Karpas-422 (cell line): Measurements from ENCODE around the gene MALT1. TPM values are rescaled to one million over a fixed set of nuclear protein-coding genes. Genes with fewer than 3 reads are reported as not detected.
"Not testable (repeated sequence)": the region's sequence is repeated elsewhere in the genome, so short reads cannot be mapped to it uniquely, and the experiment has no call there.

ENCODE experiments used
- DNase-seq: peaks from one replicate; pipeline ENCODE4 v3.0.0-alpha.2; 2015
- H2AFZ ChIP-seq: fragments of 200-600 bp; sonication (generic); 2 replicates; pipeline ENCODE4 v1.6.1; 2014; ENCODE audit warnings: antibody characterized with exemption, low read length, mixed read lengths
- H3K27ac ChIP-seq: fragments of 200-600 bp; sonication (generic); 2 replicates; pipeline ENCODE4 v1.5.1; 2014; ENCODE audit warnings: mild to moderate bottlenecking, low read length, moderate library complexity
- H3K27me3 ChIP-seq: fragments of 200-600 bp; sonication (generic); 2 replicates; pipeline ENCODE4 v1.6.1; 2014; ENCODE audit warnings: low read length, mixed read lengths
- H3K36me3 ChIP-seq: fragments of 200-600 bp; sonication (generic); 2 replicates; pipeline ENCODE4 v1.6.1; 2014; ENCODE audit warnings: low read length, mixed read lengths; ENCODE audit not compliant: insufficient read depth
- H3K4me1 ChIP-seq: fragments of 200-600 bp; sonication (generic); 2 replicates; pipeline ENCODE4 v1.6.1; 2014; ENCODE audit warnings: mild to moderate bottlenecking, low read length, mixed read lengths
- H3K4me2 ChIP-seq: fragments of 200-600 bp; sonication (generic); 2 replicates; pipeline ENCODE4 v1.6.1; 2014; ENCODE audit warnings: low read length, low read depth, mild to moderate bottlenecking; ENCODE audit not compliant: poor library complexity, severe bottlenecking
- H3K4me3 ChIP-seq: fragments of 200-600 bp; sonication (generic); 2 replicates; pipeline ENCODE4 v1.5.1; 2014; ENCODE audit warnings: mild to moderate bottlenecking, antibody characterized with exemption, low read length, mixed read lengths
- H3K79me2 ChIP-seq: fragments of 200-600 bp; sonication (generic); 2 replicates; pipeline ENCODE4 v1.6.1; 2014; ENCODE audit warnings: mild to moderate bottlenecking, low read length, mixed read lengths
- H3K9ac ChIP-seq: fragments of 200-600 bp; sonication (generic); 2 replicates; pipeline ENCODE4 v1.6.0; 2014; ENCODE audit warnings: low read length
- H3K9me2 ChIP-seq: fragments of 200-600 bp; sonication (generic), shearing (Covaris generic); replicated peaks from 2 replicates; pipeline ENCODE4 v1.6.0; 2014; ENCODE audit warnings: mild to moderate bottlenecking, low read length, moderate library complexity; ENCODE audit not compliant: insufficient read depth
- H3K9me3 ChIP-seq: fragments of 300-700, 200-600 bp; sonication (generic); 2 replicates; pipeline ENCODE4 v1.6.1; 2014; ENCODE audit warnings: low read length, mixed read lengths
- H4K20me1 ChIP-seq: fragments of 200-600 bp; sonication (generic); 2 replicates; pipeline ENCODE4 v1.6.1; 2014; ENCODE audit warnings: mild to moderate bottlenecking, antibody characterized with exemption, low read length, low read depth; ENCODE audit not compliant: insufficient read depth
- total RNA-seq: library from RNA; depleted of rRNA; stranded (reverse); fragments of >200 nt; shearing (Covaris generic); gene quantifications from 2 replicates; pipeline ENCODE4 v1.2.3, GENCODE V29; 2014; ENCODE audit warnings: low replicate concordance

MALT1 gene
- total RNA-seq, 1 experiment from 2014 or later: 35.3 TPM

DNA sequence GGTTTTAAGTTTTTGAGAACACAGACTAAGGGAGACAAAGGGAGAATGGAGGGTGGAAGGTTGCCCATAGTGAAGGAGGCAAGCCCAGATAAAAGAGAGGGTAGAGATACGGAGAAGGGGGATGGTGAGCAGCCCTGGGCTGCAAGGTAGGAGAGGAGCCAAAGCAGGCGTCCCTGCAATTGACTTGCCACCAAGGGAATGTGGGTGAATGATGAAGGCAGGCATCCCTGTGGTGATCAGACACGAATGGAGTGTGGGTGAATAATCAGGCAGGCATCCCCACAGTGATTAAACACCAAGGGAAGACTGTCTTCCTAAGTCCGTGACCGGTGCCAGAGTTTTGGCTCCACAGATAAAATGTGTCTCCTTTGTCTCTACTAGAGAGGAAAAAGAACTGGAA lies 25.9 kb upstream of the MALT1 start:
- no peak for DNase-seq
- H3K9me2 ChIP-seq: no peaks in the 10 kb centered on the region
- H3K4me3 ChIP-seq: no peak overlapping the region
- H4K20me1 ChIP-seq: no peaks in the 10 kb centered on the region
- no peak overlapping the region for H2AFZ ChIP-seq
- H3K4me2 ChIP-seq: no peak overlapping the region
- H3K4me1 ChIP-seq: no peaks in the 10 kb centered on the region
- no peaks in the 10 kb centered on the region for H3K79me2 ChIP-seq
- no peaks in the 10 kb centered on the region for H3K36me3 ChIP-seq
- no peak overlapping the region for H3K27ac ChIP-seq
- no peaks in the 10 kb centered on the region for H3K9me3 ChIP-seq
- H3K9ac ChIP-seq: no peak overlapping the region
- H3K27me3 ChIP-seq: no peaks in the 10 kb centered on the region

GRCh38 chr18:58646334-58646862 lies 24.9 kb upstream of the MALT1 start:
- Histone ChIP-seq H4K20me1 (no peaks in the 10 kb centered on the region), H3K36me3 (no peaks in the 10 kb centered on the region), H3K4me3 (no peak overlapping the region), H3K4me2 (no peak overlapping the region), H3K27ac (no peak overlapping the region), H3K27me3 (no peaks in the 10 kb centered on the region), H3K9ac (no peak overlapping the region), H3K4me1 (no peaks in the 10 kb centered on the region), H3K79me2 (no peaks in the 10 kb centered on the region), H2AFZ (no peak overlapping the region), H3K9me2 (no peaks in the 10 kb centered on the region), H3K9me3 (no peaks in the 10 kb centered on the region)
- DNase-seq: no peak

GRCh38 chr18:58649966-58650816 lies 21.1 kb upstream of the MALT1 start:
- Histone ChIP-seq H2AFZ (no peak overlapping the region), H3K36me3 (no peaks in the 10 kb centered on the region), H3K9me2 (no peaks in the 10 kb centered on the region), H3K27ac (no peak overlapping the region), H3K9me3 (no peaks in the 10 kb centered on the region), H3K4me1 (peaks cover under 1% of the 10 kb centered on the region), H3K27me3 (no peaks in the 10 kb centered on the region), H3K9ac (no peak overlapping the region), H4K20me1 (no peaks in the 10 kb centered on the region), H3K4me3 (no peak overlapping the region), H3K4me2 (no peak overlapping the region), H3K79me2 (no peaks in the 10 kb centered on the region)
- no peak for DNase-seq

DNA sequence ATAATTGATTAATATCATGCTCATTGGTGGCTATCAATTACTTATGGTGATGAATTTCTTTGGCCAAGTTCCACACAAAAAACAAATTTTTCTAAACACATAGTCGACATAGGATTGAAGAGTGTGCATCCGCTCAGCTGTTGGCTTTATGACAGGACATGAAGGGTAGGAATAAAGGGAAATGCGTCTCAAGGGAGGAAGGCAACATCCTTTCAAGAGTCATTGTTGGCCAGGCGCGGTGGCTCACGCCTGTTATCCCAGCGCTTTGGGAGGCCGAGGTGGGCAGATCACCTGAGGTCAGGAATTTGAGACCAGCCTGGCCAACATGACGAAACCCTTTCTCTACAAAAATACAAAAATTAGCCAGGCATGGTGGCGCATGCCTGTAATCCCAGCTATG lies 20.4 kb upstream of the MALT1 start:
- not testable (repeated sequence) for H3K4me1 ChIP-seq, H3K79me2 ChIP-seq, H3K27me3 ChIP-seq, H3K9me2 ChIP-seq, H3K9ac ChIP-seq, H2AFZ ChIP-seq, H3K4me3 ChIP-seq, H4K20me1 ChIP-seq, H3K4me2 ChIP-seq, H3K27ac ChIP-seq, H3K9me3 ChIP-seq, H3K36me3 ChIP-seq, DNase-seq

- H3K4me2 ChIP-seq, H4K20me1 ChIP-seq, H3K36me3 ChIP-seq, DNase-seq, H3K27ac ChIP-seq, H3K9me3 ChIP-seq, H3K27me3 ChIP-seq, H2AFZ ChIP-seq, H3K9ac ChIP-seq, H3K4me3 ChIP-seq, H3K9me2 ChIP-seq, H3K79me2 ChIP-seq: not testable (repeated sequence)
- peaks cover 28% of the 10 kb centered on the region for H3K4me1 ChIP-seq
These were observed 18.0 kb upstream of the MALT1 start for GRCh38 chr18:58653144-58653722.

GRCh38 chr18:58653814-58654509 lies 17.3 kb upstream of the MALT1 start:
- Histone ChIP-seq H3K9me3 (no peaks in the 10 kb centered on the region), H3K9ac (no peak overlapping the region), H3K79me2 (no peaks in the 10 kb centered on the region), H2AFZ (no peak overlapping the region), H3K27ac (no peak overlapping the region), H3K27me3 (no peaks in the 10 kb centered on the region), H3K4me2 (no peak overlapping the region), H3K36me3 (no peaks in the 10 kb centered on the region), H4K20me1 (no peaks in the 10 kb centered on the region), H3K9me2 (no peaks in the 10 kb centered on the region), H3K4me3 (no peak overlapping the region), H3K4me1 (peaks cover 35% of the 10 kb centered on the region)
- no peak for DNase-seq

DNA sequence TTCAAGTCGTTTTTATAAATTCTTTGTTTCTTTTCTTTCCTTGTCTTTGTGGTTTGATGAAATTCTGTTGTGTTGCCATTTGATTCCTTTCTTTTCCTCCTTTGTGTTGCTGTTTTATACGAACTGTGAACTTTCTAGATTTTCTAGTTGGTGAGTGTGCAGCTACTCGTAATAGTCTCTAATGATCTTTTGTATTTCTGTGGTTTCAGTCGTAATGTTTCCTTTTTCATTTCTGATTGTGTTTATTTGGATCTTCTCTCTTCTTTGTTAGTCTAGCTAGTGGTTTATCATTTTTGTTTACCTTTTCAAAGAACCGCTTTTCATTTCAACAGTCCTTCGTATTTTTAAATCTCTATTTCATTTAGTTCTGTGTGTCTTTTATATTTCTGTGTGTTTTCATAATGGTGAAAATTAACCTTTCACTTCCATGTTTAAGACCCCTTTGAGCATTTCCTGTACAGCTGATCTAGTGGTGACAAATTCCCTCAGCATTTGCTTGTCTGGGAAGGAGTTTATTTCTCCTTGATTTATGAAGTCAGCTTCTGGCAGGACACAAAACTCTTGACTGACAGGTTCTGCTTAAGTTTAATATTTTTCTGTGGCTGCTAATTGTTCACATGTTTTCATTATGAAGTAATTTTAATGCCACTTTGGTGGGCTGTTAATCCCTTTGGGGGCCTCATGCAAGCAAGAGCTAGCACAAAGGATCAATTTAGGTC lies 16.2 kb upstream of the MALT1 start:
- Histone ChIP-seq H3K27me3 (no peaks in the 10 kb centered on the region), H3K79me2 (no peaks in the 10 kb centered on the region), H2AFZ (no peak overlapping the region), H3K4me1 (peaks cover 46% of the 10 kb centered on the region), H3K4me3 (no peak overlapping the region), H3K9me2 (no peaks in the 10 kb centered on the region), H3K36me3 (no peaks in the 10 kb centered on the region), H3K27ac (no peak overlapping the region), H3K9ac (no peak overlapping the region), H3K9me3 (no peaks in the 10 kb centered on the region), H4K20me1 (no peaks in the 10 kb centered on the region), H3K4me2 (no peak overlapping the region)
- DNase-seq: no peak

- no peaks in the 10 kb centered on the region for H3K9me3 ChIP-seq
- DNase-seq: no peak
- no peaks in the 10 kb centered on the region for H3K36me3 ChIP-seq
- no peaks in the 10 kb centered on the region for H3K79me2 ChIP-seq
- no peaks in the 10 kb centered on the region for H3K9me2 ChIP-seq
- H3K4me3 ChIP-seq: no peak overlapping the region
- no peak overlapping the region for H3K27ac ChIP-seq
- no peak overlapping the region for H3K9ac ChIP-seq
- H3K4me1 ChIP-seq: peaks cover 64% of the 10 kb centered on the region
- no peaks in the 10 kb centered on the region for H4K20me1 ChIP-seq
- peak overlapping the region; percentile 64 for H3K4me2 ChIP-seq
- no peaks in the 10 kb centered on the region for H3K27me3 ChIP-seq
- no peak overlapping the region for H2AFZ ChIP-seq
These were observed 14.2 kb upstream of the MALT1 start for GRCh38 chr18:58657081-58657480.
